ENCODE data around the gene CD207. TPM values are rescaled to one million over a fixed set of nuclear protein-coding genes. Genes with fewer than 3 reads are reported as not detected.
A peak's percentile ranks its signal among the peaks of the same experiment; 100 is the strongest.

CD207 gene
- total RNA-seq, 2 experiments from 2014 or later, result not detected

DNA sequence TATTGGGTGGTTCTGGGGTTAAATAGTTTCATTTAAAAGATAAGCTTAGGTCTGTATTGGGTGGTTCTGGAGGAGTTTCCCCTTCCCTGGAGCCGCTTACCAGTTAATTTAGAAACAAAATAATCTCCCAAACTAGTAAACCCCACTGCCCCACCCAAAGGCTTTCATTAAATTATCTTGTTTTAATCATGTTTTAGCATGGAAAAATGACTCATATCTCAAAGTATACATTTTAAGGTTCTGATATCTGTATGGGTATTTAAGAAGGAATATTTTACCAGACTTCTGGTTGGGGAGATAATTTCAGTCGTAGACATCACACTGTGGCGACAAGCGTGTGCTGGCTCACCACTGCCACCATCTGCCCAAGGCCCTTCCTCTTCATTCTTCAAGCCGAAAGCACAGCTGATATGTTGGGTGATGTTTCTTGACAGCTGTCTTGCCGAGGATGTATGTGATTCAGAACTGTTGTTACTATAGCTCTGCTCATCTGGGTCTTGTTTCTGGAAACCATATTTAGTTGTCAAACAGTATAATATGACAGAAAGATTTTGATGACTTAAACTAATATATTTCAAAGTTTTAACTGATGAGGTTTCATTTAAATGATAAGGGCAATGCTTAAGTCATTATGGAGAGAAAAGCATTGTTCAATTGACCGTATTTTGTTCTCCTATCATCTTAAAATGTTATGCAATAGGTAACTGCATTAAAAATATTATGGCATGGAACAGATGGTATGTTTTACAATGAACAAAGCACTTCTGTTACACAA, 50.3 kb downstream of the CD207 start:
- intact Hi-C loops (cut with micrococcal nuclease), result loop anchor here (1.0 to 10.0 kb wide), 5 partner anchors 17 to 481 kb away; partner anchors contain the start of genes ADD2 and TGFA
- no peaks in the 10 kb centered on the region for H3K36me3 Mint-ChIP-seq (ENCODE audit: low read depth)
- peaks cover 22% of the 10 kb centered on the region for H3K27me3 Mint-ChIP-seq (ENCODE audit: low read depth)
- H3K9me3 Mint-ChIP-seq, result no peaks in the 10 kb centered on the region
- peaks cover 13% of the 10 kb centered on the region for H3K4me1 Mint-ChIP-seq (ENCODE audit: low read depth)
- CTCF ChIA-PET, result interaction anchor here (0.6 to 2.6 kb wide), 15 partner anchors 10 to 481 kb away, joined by 3 to 34 read pairs (median 4); partner anchors contain the start of gene ADD2
- H3K27ac Mint-ChIP-seq, result no peak overlapping the region
- no peak overlapping the region for H3K4me3 Mint-ChIP-seq
- DNase-seq, result peak; percentile 79

DNA sequence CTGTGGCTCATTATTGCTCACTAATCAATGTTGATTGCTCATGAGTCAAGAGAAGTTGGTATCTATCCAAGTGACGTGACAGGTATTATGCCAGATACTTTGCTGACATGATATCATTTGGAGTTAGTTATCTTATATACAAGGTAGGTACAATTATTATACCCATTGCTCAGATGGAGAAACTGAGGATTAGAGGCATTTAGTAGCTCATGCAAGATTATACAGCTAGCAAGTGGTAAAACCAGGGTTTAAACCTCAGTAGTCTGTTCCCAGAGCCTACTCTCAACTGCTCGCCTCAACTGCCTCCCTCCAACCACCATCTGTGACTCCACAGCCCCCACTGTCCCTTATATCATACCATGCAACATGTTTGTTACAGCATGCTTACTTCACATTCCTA, 51.3 kb downstream of the CD207 start:
- Mint-ChIP-seq H3K27ac (no peak overlapping the region), H3K27me3 (ENCODE audit: low read depth) (peaks cover 16% of the 10 kb centered on the region), H3K36me3 (ENCODE audit: low read depth) (no peaks in the 10 kb centered on the region), H3K4me1 (ENCODE audit: low read depth) (peaks cover 6% of the 10 kb centered on the region), H3K9me3 (no peaks in the 10 kb centered on the region), H3K4me3 (no peak overlapping the region)
- no peak for DNase-seq
- intact Hi-C loops (cut with micrococcal nuclease), result loop anchor here (10.0 kb wide), 1 partner anchor 440 kb away; no protein-coding TSS in a partner anchor
- CTCF ChIA-PET, result interaction anchor here (0.6 to 2.6 kb wide), 7 partner anchors 12 to 480 kb away, joined by 3 to 34 read pairs (median 4); no protein-coding TSS in a partner anchor

Other genes starting within 250 kb of the CD207 start
- gene ADD2, start 67.6 kb downstream of the CD207 start, total RNA-seq, result 10 to 100 TPM; 42.9 to 46.2 TPM
- gene FIGLA, start 45.2 kb downstream of the CD207 start, total RNA-seq, result not detected
- gene CLEC4F, start 15.2 kb downstream of the CD207 start, total RNA-seq, result not detected
- gene VAX2, start 64.8 kb upstream of the CD207 start, total RNA-seq, result not detected
- gene ATP6V1B1, start 100.1 kb upstream of the CD207 start, total RNA-seq, result not detected
- gene ANKRD53, start 142.8 kb upstream of the CD207 start, total RNA-seq, result under 1 TPM in 1 of 2 experiments, not detected in 1; 0.24 TPM
- 10 to 100 TPM; 17.8 to 18.7 TPM for gene TEX261, start 159.1 kb upstream of the CD207 start, total RNA-seq
- gene NAGK, start 232.8 kb upstream of the CD207 start, total RNA-seq, result 10 to 100 TPM; 33.2 to 38.3 TPM

Measured in activated naive CD4-positive, alpha-beta T cell treated with anti-CD3 and anti-CD28 coated beads for 36 hours (primary cell).